ENCODE data around the gene KIF11. TPM values are rescaled to one million over a fixed set of nuclear protein-coding genes. Genes with fewer than 3 reads are reported as not detected.
A peak's percentile ranks its signal among the peaks of the same experiment; 100 is the strongest.

KIF11 gene
- total RNA-seq, 1 experiment from 2014 or later: 33.8 TPM

DNA sequence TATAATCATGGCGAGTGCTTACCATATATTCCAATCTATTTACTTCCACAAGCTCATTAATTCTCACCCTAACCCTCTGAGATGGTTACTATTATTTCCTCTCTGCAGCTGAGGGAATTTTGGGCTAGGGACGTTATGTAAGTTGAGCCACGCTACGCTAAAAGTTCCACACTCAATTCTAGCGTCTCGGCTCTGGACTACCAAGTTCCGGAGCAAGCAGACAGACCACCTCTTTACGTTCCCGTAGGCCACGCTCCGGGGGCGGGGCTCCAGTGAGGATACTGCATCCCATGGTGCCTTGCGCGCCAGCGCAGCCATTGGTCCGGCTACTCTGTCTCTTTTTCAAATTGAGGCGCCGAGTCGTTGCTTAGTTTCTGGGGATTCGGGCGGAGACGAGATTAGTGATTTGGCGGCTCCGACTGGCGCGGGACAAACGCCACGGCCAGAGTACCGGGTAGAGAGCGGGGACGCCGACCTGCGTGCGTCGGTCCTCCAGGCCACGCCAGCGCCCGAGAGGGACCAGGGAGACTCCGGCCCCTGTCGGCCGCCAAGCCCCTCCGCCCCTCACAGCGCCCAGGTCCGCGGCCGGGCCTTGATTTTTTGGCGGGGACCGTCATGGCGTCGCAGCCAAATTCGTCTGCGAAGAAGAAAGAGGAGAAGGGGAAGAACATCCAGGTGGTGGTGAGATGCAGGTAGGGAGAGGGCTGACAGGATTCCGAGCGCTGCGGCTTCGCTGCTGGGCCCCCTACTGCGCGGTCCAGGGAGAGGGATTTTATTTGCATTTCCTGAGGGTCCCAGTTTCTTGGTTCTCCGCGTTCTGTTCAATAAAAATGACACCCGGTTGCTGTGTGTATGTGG lies at the start of gene KIF11 (continued):
- TF ChIP-seq EGR1 (IDR thresholded peaks at IDR 0.05; ENCODE audit: low read depth) (peak; percentile 54; the same call in 1 of the 2 replicates), POLR2A (IDR thresholded peaks at IDR 0.05; ENCODE audit: borderline replicate concordance, extremely low read depth, insufficient read depth, insufficient read length) (peak; percentile 98), TCF7L2 (IDR thresholded peaks at IDR 0.05; ENCODE audit: borderline replicate concordance, extremely low read depth, insufficient read depth, insufficient read length) (no peak), ZNF274 (IDR thresholded peaks at IDR 0.05; ENCODE audit: low read depth, low read length) (no peak), ZFX (IDR thresholded peaks at IDR 0.05) (peak; percentile 75)
- TF ChIP-seq, protein P1, sequence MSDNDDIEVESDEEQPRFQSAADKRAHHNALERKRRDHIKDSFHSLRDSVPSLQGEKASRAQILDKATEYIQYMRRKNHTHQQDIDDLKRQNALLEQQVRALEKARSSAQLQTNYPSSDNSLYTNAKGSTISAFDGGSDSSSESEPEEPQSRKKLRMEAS (IDR thresholded peaks at IDR 0.05): peak; percentile 73

- ChIA-PET RAD21 (ENCODE audit: low non-redundant PET in 1 of 2, low total read pairs in 2 of 2, uncharacterized antibody in 2 of 2, unreplicated experiment in 2 of 2) (no interaction called here), POLR2A (no interaction called here)
Observed at GRCh38 chr10:92544296-92544695, 48.6 kb upstream of the KIF11 start.

More at GRCh38 chr10:92544296-92544695, 48.6 kb upstream of the KIF11 start:
- Histone ChIP-seq H4K20me1 (ENCODE audit: insufficient read depth) (no peaks in the 10 kb centered on the region), H3K79me2 (ENCODE audit: insufficient read depth, low read length) (peaks cover 70% of the 10 kb centered on the region), H3K27ac (ENCODE audit: low read depth, low read length) (no peak overlapping the region), H3K9me3 (ENCODE audit: control insufficient read depth in 1 of 2, insufficient read depth in 1 of 2, low read depth in 1 of 2, low read length in 2 of 2) (no peaks in the 10 kb centered on the region), H3K4me1 (ENCODE audit: control insufficient read depth in 1 of 2, insufficient read depth in 2 of 2, low read length in 2 of 2) (no peaks in the 10 kb centered on the region), H2AFZ (ENCODE audit: low read depth, low read length, poor library complexity, severe bottlenecking) (no peak overlapping the region), H3K36me3 (ENCODE audit: control insufficient read depth in 1 of 2, insufficient read depth in 2 of 2, low read length in 2 of 2) (no peaks in the 10 kb centered on the region), H3K9me2 (ENCODE audit: insufficient read depth) (no peaks in the 10 kb centered on the region), H3K27me3 (ENCODE audit: insufficient read depth, low read length) (no peaks in the 10 kb centered on the region), H3K4me3 (replicated peaks in 1 of 2; ENCODE audit: low read depth in 1 of 2, low read length in 2 of 2) (no peak overlapping the region), H3K9ac (ENCODE audit: low read length) (no peak overlapping the region), H3K4me2 (ENCODE audit: low read length) (no peak overlapping the region)
- ATAC-seq (no peak), DNase-seq (ENCODE audit: low read depth, low spot score) (no peak)
- no TSS peak for BruUV-seq (replicated peaks)
- intact Hi-C loops (cut with micrococcal nuclease): no loop called here
- CTCF ChIA-PET: interaction anchor here (1.4 kb wide), 1 partner anchor 27 kb away, joined by 3 read pairs; no protein-coding TSS in a partner anchor
- TF ChIP-seq SIN3A (IDR thresholded peaks at IDR 0.05; ENCODE audit: low read depth) (no peak), POLR2AphosphoS5 (IDR thresholded peaks at IDR 0.05; ENCODE audit: low read depth, low read length) (no peak), ZFX (IDR thresholded peaks at IDR 0.05) (no peak), REST (IDR thresholded peaks at IDR 0.05; ENCODE audit: low read depth) (no peak), TCF7L2 (IDR thresholded peaks at IDR 0.05; ENCODE audit: borderline replicate concordance, extremely low read depth, insufficient read depth, insufficient read length) (no peak), ATF3 (IDR thresholded peaks at IDR 0.05) (no peak), ZNF274 (IDR thresholded peaks at IDR 0.05; ENCODE audit: low read depth, low read length) (no peak), CTCF (IDR thresholded peaks at IDR 0.05 in 2 of 3, conservative IDR thresholded peaks at IDR 0.05 in 1 of 3; ENCODE audit: borderline replicate concordance in 1 of 3, insufficient read depth in 1 of 3, low read depth in 2 of 3, low read length in 2 of 3) (no peak), CBX3 (IDR thresholded peaks at IDR 0.05; ENCODE audit: low read depth) (no peak), EZH2 (IDR thresholded peaks at IDR 0.05) (no peak), EZH2phosphoT487 (IDR thresholded peaks at IDR 0.05; ENCODE audit: borderline replicate concordance) (no peak), CEBPB (IDR thresholded peaks at IDR 0.05; ENCODE audit: low read depth) (no peak), ELF1 (IDR thresholded peaks at IDR 0.05; ENCODE audit: borderline replicate concordance, low read depth) (no peak), FOSL1 (IDR thresholded peaks at IDR 0.05; ENCODE audit: low read depth) (no peak), JUND (IDR thresholded peaks at IDR 0.05) (no peak)
- TF ChIP-seq, protein P1 (IDR thresholded peaks at IDR 0.05): no peak
